Endodermal cell (in vitro differentiated cells): ENCODE measurements around the gene BMPER. TPM values are rescaled to one million over a fixed set of nuclear protein-coding genes. Genes with fewer than 3 reads are reported as not detected.

Experiments
- DNase-seq: peaks from one replicate; pipeline ENCODE4 v3.0.0-alpha.2; 2017
- H3K27ac ChIP-seq: 2 replicates; pipeline ENCODE4 v1.5.1; 2013; ENCODE audit warnings: mild to moderate bottlenecking, low read depth, low read length, moderate library complexity
- H3K27me3 ChIP-seq: 2 replicates; pipeline ENCODE4 v1.6.1; 2013; ENCODE audit warnings: mild to moderate bottlenecking, low read length, moderate library complexity; ENCODE audit not compliant: insufficient read depth, control insufficient read depth, poor library complexity, severe bottlenecking
- H3K36me3 ChIP-seq: 2 replicates; pipeline ENCODE4 v1.7.0; 2013; ENCODE audit warnings: mild to moderate bottlenecking, low read length, moderate library complexity; ENCODE audit not compliant: control insufficient read depth, insufficient read depth
- H3K4me1 ChIP-seq: one replicate; pipeline ENCODE4 v1.7.0; 2013; ENCODE audit warnings: low read length; ENCODE audit not compliant: control insufficient read depth, insufficient read depth
- H3K4me3 ChIP-seq: 2 replicates; pipeline ENCODE4 v1.5.1; 2013; ENCODE audit warnings: mild to moderate bottlenecking, low read length, moderate library complexity
- H3K9ac ChIP-seq: 2 replicates; pipeline ENCODE4 v1.6.1; 2013; ENCODE audit warnings: mild to moderate bottlenecking, low read length, moderate library complexity; ENCODE audit not compliant: poor library complexity, severe bottlenecking; ENCODE audit errors: extremely low read depth
- H3K9me3 ChIP-seq: 2 replicates; pipeline ENCODE4 v1.6.1; 2013; ENCODE audit warnings: mild to moderate bottlenecking, low read length, moderate library complexity; ENCODE audit not compliant: control insufficient read depth
- H3K27ac Mint-ChIP-seq: 2 replicates; pipeline ENCODE4 v1.8.0; 2020; ENCODE audit warnings: mixed read lengths
- H3K27me3 Mint-ChIP-seq: 2 replicates; pipeline ENCODE4 v1.8.0; 2021; ENCODE audit warnings: mild to moderate bottlenecking, mixed read lengths; ENCODE audit not compliant: insufficient read depth
- H3K36me3 Mint-ChIP-seq: 2 replicates; pipeline ENCODE4 v1.8.0; 2020; ENCODE audit warnings: low read depth, mixed read lengths
- H3K4me1 Mint-ChIP-seq: 2 replicates; pipeline ENCODE4 v1.8.0; 2020; ENCODE audit warnings: mixed read lengths
- H3K4me3 Mint-ChIP-seq: 2 replicates; pipeline ENCODE4 v1.8.0; 2020; ENCODE audit warnings: mild to moderate bottlenecking, moderate library complexity, mixed read lengths
- H3K9me3 Mint-ChIP-seq: 2 replicates; pipeline ENCODE4 v1.8.0; 2020; ENCODE audit warnings: mild to moderate bottlenecking, mixed read lengths
- WGBS, 2 experiments: methylation state at CpG; one replicate each; pipeline versions ENCODE4 v1.1.5 to v1.1.7; 2013; ENCODE audit warnings: missing lambda C conversion rate in 2 of 2, mixed read lengths in 1 of 2; ENCODE audit not compliant: insufficient coverage in 1 of 2, insufficient read length in 1 of 2; 5-methylcytosine and 5-hydroxymethylcytosine counted together
- total RNA-seq, 2 donors: library from RNA; stranded (reverse); fragmentation: NEBNext Ultra II Directional in 1 of 2; extraction: Animal tissue kit (Norgen Biotek cat#: 25700) in 1 of 2; gene quantifications; 2 replicates in 1 of 2; 3 replicates in 1 of 2; pipeline ENCODE4 v1.2.1, GENCODE V29; 2021
- TF ChIP-seq, protein P1 (sequence below): fragments of 200-600 bp; sonication (generic); conservative IDR thresholded peaks from 2 replicates; pipeline ENCODE4 v1.5.0; 2021; ENCODE audit warnings: antibody characterized with exemption, mild to moderate bottlenecking

The BMPER gene
- total RNA-seq, 2 donors from 2014 or later = 71.2 to 72.2 TPM

DNA sequence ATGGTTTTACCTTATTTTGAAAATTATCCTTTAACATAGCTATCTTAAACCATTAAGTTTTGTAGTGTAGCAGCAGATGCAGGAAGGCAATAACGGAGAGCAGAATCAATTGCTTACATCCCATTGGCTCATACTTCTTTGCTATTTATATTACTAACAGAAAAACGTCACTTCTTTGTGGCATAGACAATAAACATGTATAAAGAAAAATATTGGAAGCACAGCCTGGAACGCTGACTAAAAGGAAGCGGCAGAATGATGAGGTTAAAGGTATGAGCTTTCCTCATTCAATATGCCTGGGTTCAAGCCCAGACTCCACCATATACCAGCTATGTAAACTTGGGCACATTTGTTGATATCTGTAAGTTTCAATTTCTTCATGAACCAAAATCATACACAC lies 24.0 kb upstream of the BMPER start:
- Histone ChIP-seq H3K4me3 (no peak overlapping the region), H3K27ac (no peak overlapping the region), H3K27me3 (no peaks in the 10 kb centered on the region), H3K36me3 (no peaks in the 10 kb centered on the region), H3K4me1 (peaks cover 5% of the 10 kb centered on the region), H3K9me3 (no peaks in the 10 kb centered on the region), H3K9ac (no peak overlapping the region)
- TF ChIP-seq, protein P1, sequence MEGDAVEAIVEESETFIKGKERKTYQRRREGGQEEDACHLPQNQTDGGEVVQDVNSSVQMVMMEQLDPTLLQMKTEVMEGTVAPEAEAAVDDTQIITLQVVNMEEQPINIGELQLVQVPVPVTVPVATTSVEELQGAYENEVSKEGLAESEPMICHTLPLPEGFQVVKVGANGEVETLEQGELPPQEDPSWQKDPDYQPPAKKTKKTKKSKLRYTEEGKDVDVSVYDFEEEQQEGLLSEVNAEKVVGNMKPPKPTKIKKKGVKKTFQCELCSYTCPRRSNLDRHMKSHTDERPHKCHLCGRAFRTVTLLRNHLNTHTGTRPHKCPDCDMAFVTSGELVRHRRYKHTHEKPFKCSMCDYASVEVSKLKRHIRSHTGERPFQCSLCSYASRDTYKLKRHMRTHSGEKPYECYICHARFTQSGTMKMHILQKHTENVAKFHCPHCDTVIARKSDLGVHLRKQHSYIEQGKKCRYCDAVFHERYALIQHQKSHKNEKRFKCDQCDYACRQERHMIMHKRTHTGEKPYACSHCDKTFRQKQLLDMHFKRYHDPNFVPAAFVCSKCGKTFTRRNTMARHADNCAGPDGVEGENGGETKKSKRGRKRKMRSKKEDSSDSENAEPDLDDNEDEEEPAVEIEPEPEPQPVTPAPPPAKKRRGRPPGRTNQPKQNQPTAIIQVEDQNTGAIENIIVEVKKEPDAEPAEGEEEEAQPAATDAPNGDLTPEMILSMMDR = no peak
- H3K36me3 Mint-ChIP-seq = no peaks in the 10 kb centered on the region
- no peaks in the 10 kb centered on the region for H3K9me3 Mint-ChIP-seq
- H3K27me3 Mint-ChIP-seq = no peaks in the 10 kb centered on the region
- peaks cover 21% of the 10 kb centered on the region for H3K4me1 Mint-ChIP-seq
- no peak for DNase-seq
- H3K4me3 Mint-ChIP-seq = no peak overlapping the region
- no peak overlapping the region for H3K27ac Mint-ChIP-seq
- 93 to 100% methylated on average over 2 to 4 of the region's 4 CpGs for WGBS, 2 experiments

DNA sequence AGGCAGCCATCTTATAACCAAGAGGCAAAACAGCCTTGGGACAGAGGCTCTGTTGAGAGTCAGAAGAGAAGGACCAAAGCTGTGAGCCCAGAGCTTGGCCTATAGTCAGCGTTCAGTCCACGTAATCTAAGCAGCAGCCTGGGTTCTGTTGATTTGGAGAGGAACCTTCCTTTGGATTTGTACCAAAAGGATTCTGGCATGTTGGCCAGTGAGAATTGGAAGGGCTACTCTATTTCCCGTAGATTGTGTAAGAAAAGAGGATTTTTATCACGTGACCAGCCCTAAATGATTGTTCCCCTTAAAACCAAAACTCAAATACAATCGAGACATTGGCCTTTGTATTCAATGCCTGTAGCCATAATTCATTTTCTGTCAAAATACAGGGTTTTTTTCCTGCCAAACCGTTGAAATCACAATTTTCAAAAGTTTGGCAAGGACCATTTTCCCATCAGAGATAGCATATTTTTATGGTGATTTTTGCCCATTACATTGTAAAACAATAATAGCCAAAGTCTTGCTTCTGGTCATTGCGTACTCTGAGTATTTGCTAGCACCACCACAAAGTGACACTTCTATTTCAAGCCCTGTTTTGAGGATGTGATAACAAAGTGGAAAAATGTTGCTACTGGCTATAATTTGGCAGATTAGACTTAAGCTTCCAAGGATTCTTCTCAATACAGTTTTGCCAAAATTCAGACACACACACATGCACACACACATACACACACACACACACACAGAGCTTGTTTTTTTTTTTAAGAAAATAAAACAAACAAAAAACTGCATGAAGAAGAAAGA lies 23.1 kb upstream of the BMPER start:
- Histone ChIP-seq H3K9ac (no peak overlapping the region), H3K4me3 (no peak overlapping the region), H3K9me3 (no peaks in the 10 kb centered on the region), H3K4me1 (peaks cover 7% of the 10 kb centered on the region), H3K36me3 (no peaks in the 10 kb centered on the region), H3K27ac (no peak overlapping the region), H3K27me3 (no peaks in the 10 kb centered on the region)
- no peak overlapping the region for H3K4me3 Mint-ChIP-seq
- 88 to 93% methylated on average over 2 to 7 of the region's 7 CpGs for WGBS, 2 experiments
- H3K27me3 Mint-ChIP-seq = no peaks in the 10 kb centered on the region
- H3K27ac Mint-ChIP-seq = no peak overlapping the region
- H3K4me1 Mint-ChIP-seq = peaks cover 30% of the 10 kb centered on the region
- H3K36me3 Mint-ChIP-seq = no peaks in the 10 kb centered on the region
- no peaks in the 10 kb centered on the region for H3K9me3 Mint-ChIP-seq
- no peak for DNase-seq
- TF ChIP-seq, protein P1 = no peak

DNA sequence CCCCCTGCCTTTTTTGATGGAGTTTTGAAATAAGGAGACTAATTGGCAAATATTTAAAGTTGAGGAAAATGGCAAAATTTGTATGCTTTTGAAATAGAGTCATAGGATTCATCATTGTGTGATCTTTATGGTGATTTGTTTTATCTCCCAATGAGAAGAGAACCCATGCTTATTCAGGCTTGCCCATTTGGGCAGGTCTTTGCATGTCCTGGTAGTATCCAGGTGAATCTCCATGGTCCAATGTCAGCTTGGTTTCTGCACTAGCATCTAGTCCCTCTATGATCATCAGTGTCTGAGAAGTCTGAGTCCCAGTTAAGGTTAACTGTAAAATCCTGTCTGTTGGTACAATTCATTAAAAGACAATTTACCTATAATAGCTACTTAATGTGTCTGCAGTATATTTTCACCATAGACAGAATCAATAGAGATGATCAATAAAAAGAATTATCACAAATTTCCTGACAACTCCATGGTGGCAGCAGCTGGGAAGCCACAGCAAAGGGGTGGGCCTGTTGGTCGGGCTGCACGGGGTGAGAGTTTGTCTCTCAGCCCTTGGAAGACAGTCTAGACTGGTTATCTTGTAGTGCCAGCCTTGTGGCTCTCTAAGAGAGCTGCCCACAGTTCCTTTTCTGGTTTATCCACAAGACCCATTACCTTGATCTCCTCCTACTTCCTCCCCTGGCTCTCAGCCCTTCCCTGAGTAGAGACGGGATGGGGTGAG lies 22.2 kb upstream of the BMPER start:
- Mint-ChIP-seq H3K9me3 (no peaks in the 10 kb centered on the region), H3K4me3 (no peak overlapping the region), H3K27me3 (no peaks in the 10 kb centered on the region), H3K4me1 (peaks cover 36% of the 10 kb centered on the region), H3K36me3 (no peaks in the 10 kb centered on the region), H3K27ac (no peak overlapping the region)
- H3K9me3 ChIP-seq = no peaks in the 10 kb centered on the region
- H3K9ac ChIP-seq = no peak overlapping the region
- H3K4me3 ChIP-seq = no peak overlapping the region
- peaks cover 7% of the 10 kb centered on the region for H3K4me1 ChIP-seq
- WGBS, 2 experiments = 80 to 87% methylated on average over 1 to 3 of the region's 3 CpGs
- H3K27ac ChIP-seq = no peak overlapping the region
- H3K27me3 ChIP-seq = no peaks in the 10 kb centered on the region
- no peaks in the 10 kb centered on the region for H3K36me3 ChIP-seq
- TF ChIP-seq, protein P1 = no peak
- no peak for DNase-seq
